Stimulated activated CD4-positive, alpha-beta T cell treated with anti-CD3 and anti-CD28 coated beads, Interleukin-4, amount 100 ng/mL, for 48 hours (primary cell): Measurements from ENCODE around the gene SLC2A11.
"Not testable (repeated sequence)": the region's sequence is repeated elsewhere in the genome, so short reads cannot be mapped to it uniquely, and the experiment has no call there.

Experiments
- DNase-seq, 2 donors: peaks; one replicate each; pipeline ENCODE4 v3.0.0-alpha.2; 2020; ENCODE audit warnings: low read depth in 2 of 2

The SLC2A11 gene

GRCh38 chr22:23891726-23892125, 34.1 kb downstream of the SLC2A11 start:
- DNase-seq: no peak

DNA sequence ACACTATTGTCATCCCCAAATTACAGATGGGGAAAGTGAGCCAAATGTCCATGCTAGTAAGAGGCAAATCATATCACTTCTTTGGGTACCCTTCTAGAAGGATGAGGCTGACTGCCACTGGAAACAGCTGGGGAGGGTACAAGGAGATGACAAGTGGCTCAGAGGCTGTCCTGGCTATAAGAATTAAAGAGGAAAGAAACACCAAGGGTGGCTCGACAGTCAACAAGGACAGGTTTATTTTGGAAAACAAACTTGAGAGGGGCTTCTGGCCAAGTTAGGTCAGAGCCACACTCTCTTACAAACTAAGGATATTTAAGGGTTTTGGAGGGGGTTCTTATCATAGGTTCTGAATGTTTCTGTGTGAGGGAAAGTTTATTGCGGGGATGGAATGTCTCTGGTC, 34.5 kb downstream of the SLC2A11 start:
- DNase-seq: no peak

- DNase-seq: no peak
Measured at GRCh38 chr22:23892706-23893105, 35.0 kb downstream of the SLC2A11 start.

GRCh38 chr22:23893121-23893944, 35.7 kb downstream of the SLC2A11 start:
- DNase-seq: no peak

DNA sequence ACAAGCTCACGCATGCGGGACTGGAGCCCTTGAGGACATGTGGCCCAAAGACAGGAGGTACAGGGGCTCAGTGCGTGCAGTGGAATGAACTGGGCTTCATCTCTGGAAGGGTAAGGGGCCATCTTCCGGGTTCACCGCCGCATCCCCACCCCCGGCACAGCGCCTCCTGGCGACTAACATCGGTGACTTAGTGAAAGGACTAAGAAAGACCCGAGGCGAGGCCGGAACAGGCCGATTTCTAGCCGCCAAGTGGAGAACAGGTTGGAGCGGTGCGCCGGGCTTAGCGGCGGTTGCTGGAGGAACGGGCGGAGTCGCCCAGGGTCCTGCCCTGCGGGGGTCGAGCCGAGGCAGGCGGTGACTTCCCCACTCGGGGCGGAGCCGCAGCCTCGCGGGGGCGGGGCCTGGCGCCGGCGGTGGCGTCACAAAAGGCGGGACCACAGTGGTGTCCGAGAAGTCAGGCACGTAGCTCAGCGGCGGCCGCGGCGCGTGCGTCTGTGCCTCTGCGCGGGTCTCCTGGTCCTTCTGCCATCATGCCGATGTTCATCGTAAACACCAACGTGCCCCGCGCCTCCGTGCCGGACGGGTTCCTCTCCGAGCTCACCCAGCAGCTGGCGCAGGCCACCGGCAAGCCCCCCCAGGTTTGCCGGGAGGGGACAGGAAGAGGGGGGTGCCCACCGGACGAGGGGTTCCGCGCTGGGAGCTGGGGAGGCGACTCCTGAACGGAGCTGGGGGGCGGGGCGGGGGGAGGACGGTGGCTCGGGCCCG, 36.5 kb downstream of the SLC2A11 start, which contains the start of gene MIF:
Gene MIF (plus strand): TSS at position 439 of the 765 bp plus-strand sequence. CDS start 92 bp downstream, at position 531.
- peak; percentile 95 to 97 for DNase-seq

DNA sequence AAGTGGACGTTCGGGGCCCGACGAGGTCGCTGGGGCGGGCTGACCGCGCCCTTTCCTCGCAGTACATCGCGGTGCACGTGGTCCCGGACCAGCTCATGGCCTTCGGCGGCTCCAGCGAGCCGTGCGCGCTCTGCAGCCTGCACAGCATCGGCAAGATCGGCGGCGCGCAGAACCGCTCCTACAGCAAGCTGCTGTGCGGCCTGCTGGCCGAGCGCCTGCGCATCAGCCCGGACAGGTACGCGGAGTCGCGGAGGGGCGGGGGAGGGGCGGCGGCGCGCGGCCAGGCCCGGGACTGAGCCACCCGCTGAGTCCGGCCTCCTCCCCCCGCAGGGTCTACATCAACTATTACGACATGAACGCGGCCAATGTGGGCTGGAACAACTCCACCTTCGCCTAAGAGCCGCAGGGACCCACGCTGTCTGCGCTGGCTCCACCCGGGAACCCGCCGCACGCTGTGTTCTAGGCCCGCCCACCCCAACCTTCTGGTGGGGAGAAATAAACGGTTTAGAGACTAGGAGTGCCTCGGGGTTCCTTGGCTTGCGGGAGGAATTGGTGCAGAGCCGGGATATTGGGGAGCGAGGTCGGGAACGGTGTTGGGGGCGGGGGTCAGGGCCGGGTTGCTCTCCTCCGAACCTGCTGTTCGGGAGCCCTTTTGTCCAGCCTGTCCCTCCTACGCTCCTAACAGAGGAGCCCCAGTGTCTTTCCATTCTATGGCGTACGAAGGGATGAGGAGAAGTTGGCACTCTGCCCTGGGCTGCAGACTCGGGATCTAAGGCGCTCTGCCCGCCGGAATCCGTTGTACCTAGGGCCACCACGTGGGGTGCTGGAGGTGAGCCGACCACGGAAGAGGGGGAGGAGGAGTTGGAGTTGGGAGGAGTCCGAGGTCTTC, 37.3 kb downstream of the SLC2A11 start:
- peak; percentile 65 to 75 for DNase-seq

DNA sequence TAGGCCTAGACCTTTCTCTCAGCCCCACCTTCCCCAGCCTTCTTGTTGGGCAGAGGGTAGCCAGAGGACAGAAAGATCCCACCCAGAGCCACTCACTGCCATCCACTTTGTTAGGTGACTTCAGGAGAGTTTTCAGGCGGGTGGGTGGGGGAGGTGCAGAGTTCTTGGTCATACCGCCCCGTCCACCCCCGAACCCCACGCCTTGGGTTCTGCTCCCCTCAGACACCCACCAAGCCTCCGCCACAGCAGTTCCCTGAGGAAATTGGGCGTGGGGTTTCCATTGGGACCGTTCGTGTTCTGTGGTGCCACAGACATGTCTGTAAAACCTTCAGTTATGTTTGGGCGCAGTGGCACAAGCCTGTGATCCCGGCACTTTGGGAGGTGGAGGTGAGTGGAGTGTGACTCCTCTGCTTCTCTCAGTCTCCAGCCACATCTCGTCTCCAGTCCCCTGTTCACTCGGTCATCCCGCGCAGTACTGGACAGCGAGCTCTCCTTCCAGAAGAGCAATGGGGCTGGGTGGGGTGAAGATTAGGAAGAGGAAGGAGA, 38.0 kb downstream of the SLC2A11 start:
- no peak for DNase-seq

GRCh38 chr22:23896166-23896522, 38.5 kb downstream of the SLC2A11 start:
- no peak for DNase-seq

- no peak for DNase-seq
Measured at GRCh38 chr22:23896523-23897186, 39.0 kb downstream of the SLC2A11 start.

DNA sequence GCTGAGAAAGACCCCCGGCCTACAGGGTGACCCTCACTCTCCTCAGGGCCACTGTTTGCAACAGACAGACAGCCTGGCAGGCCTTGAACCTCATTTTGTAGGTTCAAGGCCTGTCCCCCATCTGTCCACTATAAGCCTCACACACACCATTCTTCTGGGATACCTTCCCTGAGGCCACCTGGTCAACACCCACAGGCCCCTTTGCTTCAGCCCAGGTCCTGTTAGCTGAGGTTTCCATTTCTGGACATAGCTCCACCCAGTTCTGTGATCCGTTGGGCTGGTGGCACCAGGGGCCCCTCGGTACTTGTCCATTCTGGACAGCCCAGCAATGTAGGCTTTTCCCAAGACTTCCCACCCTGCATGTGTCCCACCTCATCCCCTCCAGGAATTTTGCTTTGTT, 39.6 kb downstream of the SLC2A11 start:
- DNase-seq: no peak

- no peak for DNase-seq
Measured at GRCh38 chr22:23898006-23898974, 40.6 kb downstream of the SLC2A11 start.

DNA sequence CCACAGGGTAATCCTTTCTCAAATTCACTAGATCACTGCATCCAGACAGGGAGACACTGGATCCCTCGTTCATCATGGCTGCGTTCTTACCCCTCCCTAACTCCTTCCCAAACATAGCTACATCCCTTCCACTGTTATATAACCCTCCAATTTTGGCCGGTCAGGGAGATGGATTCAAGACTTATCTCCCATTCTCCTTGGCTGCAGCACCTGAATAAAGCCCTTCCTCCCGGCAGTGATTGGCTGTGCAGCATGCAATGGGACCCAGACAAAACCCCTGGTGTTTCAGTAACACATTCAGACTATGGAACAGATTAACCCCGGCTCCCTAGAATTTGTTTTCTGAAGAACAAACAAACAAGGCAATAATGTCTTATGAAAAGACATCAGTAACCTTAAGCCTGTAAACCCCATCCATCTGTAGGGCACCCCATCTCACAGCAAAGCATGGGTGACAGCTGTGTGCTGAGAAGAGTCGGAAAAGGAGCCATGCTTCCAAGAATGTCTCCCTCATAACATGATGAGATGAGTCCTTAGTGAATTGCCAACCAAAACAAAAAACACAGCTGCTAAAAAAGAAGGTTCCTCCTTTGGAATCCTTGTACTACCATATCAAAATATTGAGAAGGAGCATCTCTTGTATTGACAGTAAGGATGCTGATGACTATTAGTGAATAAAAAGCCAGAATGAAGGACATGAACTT, 41.5 kb downstream of the SLC2A11 start:
- no peak for DNase-seq

GRCh38 chr22:23900227-23900626, 42.6 kb downstream of the SLC2A11 start:
- not testable (repeated sequence) for DNase-seq

DNA sequence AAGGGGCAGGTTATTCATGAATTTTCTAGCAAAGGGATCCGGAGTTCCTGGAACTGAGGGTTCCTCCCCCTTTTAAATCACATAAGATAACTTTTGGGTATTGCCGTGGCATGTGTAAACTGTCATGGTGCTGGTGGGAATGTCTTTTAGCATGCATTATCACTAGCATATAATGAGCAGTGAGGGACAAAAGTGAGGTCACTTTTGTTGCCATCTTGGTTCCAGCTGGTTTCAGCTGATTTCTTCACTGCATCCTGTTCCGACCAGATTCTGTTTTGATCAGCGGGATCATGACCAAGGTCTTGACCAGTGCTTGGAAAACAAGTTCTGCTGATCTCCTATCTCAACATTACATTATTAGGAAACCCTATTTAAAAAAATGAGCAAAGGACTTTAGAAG, 43.9 kb downstream of the SLC2A11 start:
- no peak for DNase-seq

DNA sequence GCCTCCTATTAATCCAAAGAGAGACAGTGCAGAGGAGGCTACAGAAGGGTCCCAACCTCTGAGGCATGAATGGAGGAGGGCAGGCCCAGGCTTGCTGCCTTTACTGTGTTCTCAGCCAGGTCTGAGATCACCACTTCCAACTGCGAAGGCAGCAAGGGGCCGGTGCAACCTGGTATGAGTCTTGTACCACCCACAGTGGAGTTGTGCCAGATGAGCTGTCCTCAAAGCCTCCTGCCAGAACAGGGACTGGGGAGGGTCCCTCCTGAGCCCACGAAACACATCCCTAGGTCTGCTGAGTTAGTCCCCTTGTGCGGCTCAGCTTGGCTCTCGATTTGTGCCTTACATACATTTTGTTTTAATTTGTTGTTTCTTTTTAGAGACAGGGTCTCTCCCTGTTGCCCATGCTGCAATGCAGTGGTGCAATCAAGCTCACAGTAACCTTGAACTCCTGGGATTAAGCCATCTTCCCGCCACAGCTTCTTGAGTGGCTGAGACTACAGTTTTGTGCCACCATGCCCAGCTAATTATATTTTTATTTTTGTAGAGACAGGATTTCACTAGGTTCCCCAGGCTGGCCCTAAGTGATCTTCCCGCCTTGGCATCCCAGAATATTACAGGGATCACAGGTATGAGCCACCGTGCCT, 45.8 kb downstream of the SLC2A11 start:
- DNase-seq: no peak

GRCh38 chr22:23904573-23905254, 47.0 kb downstream of the SLC2A11 start:
- DNase-seq: no peak

- DNase-seq: no peak
Measured at GRCh38 chr22:23906641-23907040, 49.0 kb downstream of the SLC2A11 start.

DNA sequence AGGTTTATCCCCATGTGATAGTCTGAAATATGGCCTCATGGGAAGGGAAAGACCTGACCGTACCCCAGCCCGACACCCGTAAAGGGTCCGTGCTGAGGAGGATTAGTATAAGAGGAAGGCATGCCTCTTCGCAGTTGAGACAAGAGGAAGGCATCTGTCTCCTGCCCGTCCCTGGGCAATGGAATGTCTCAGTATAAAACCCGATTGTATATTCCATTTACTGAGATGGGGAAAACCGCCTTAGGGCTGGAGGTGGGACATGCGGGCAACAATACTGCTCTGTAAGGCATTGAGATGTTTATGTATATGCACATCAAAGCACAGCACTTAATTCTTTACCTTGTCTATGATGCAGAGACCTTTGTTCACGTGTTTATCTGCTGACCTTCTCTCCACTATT, 49.7 kb downstream of the SLC2A11 start:
- DNase-seq: not testable (repeated sequence)
